HepG2 (cell line): ENCODE data around the gene C19orf18. TPM values are rescaled to one million over a fixed set of nuclear protein-coding genes. Genes with fewer than 3 reads are reported as not detected.
"Not testable (repeated sequence)": the region's sequence is repeated elsewhere in the genome, so short reads cannot be mapped to it uniquely, and the experiment has no call there.

Experiments used
- GABPB1 ChIP-seq: IDR thresholded peaks from 2 replicates; pipeline ENCODE4 v1.6.1; 2016; ENCODE audit warnings: mild to moderate bottlenecking, missing genetic modification reagents, moderate library complexity, missing compliant biosample characterization
- HES4 ChIP-seq: sonication (generic); formaldehyde crosslinking; IDR thresholded peaks from 2 replicates; pipeline ENCODE4 v1.9.0; 2021; ENCODE audit warnings: mild to moderate bottlenecking, missing genetic modification reagents, borderline replicate concordance
- KMT2B ChIP-seq: IDR thresholded peaks from 2 replicates; pipeline ENCODE4 v1.6.1; 2016; ENCODE audit warnings: missing genetic modification reagents, missing compliant biosample characterization
- MLX ChIP-seq: IDR thresholded peaks from 2 replicates; pipeline ENCODE4 v1.6.1; 2016
- NONO ChIP-seq, 2 experiments: fragments of 450-650 bp in 1 of 2; sonication (generic) in 1 of 2; formaldehyde crosslinking in 1 of 2; IDR thresholded peaks in 1 of 2; conservative IDR thresholded peaks in 1 of 2; 2 replicates each; pipeline versions ENCODE4 v1.6.1 to v1.8.0; 2017 to 2022; ENCODE audit warnings: mild to moderate bottlenecking in 1 of 2, missing genetic modification reagents in 1 of 2, moderate library complexity in 1 of 2
- NRL ChIP-seq: sonication (generic); formaldehyde crosslinking; IDR thresholded peaks from 2 replicates; pipeline ENCODE4 v1.5.0; 2020; ENCODE audit warnings: missing genetic modification reagents, mild to moderate bottlenecking, moderate library complexity, borderline replicate concordance
- TAF1 ChIP-seq: sonication (generic); formaldehyde crosslinking; IDR thresholded peaks from 2 replicates; pipeline ENCODE4 v1.4.0; 2020; ENCODE audit warnings: missing genetic modification reagents
- THRA ChIP-seq: sonication (generic); formaldehyde crosslinking; IDR thresholded peaks from 2 replicates; pipeline ENCODE4 v1.4.0; 2020; ENCODE audit warnings: missing genetic modification reagents, borderline replicate concordance
- ZFY ChIP-seq: sonication (generic); formaldehyde crosslinking; IDR thresholded peaks from 2 replicates; pipeline ENCODE4 v1.4.0; 2020; ENCODE audit warnings: missing genetic modification reagents
- ZNF224 ChIP-seq: sonication (generic); formaldehyde crosslinking; IDR thresholded peaks from 2 replicates; pipeline ENCODE4 v1.5.0; 2020; ENCODE audit warnings: mild to moderate bottlenecking, missing genetic modification reagents
- ZNF331 ChIP-seq: sonication (generic); formaldehyde crosslinking; IDR thresholded peaks from 2 replicates; pipeline ENCODE4 v1.4.0; 2020; ENCODE audit warnings: missing genetic modification reagents
- ZNF639 ChIP-seq: conservative IDR thresholded peaks from 2 replicates; pipeline ENCODE4 v1.6.1; 2018; ENCODE audit warnings: missing genetic modification reagents
- ZNF687 ChIP-seq: sonication (generic); formaldehyde crosslinking; IDR thresholded peaks from 2 replicates; pipeline ENCODE4 v1.5.1; 2020; ENCODE audit warnings: mild to moderate bottlenecking, missing genetic modification reagents, moderate library complexity
- ZSCAN22 ChIP-seq: sonication (generic); formaldehyde crosslinking; IDR thresholded peaks from 2 replicates; pipeline ENCODE4 v1.4.0; 2020; ENCODE audit warnings: mild to moderate bottlenecking, missing genetic modification reagents
- polyA plus RNA-seq, 8 experiments: library from polyadenylated mRNA; depleted of rRNA in 3 of 8; stranded (reverse) in 7 of 8; unstranded in 1 of 8; fragments of >200 nt; fragmentation: Illumina TruSeq in 4 of 8; extraction: Trizol in 4 of 8; gene quantifications; 2 replicates each; pipeline versions ENCODE4 v1.2.1 to v1.2.3, GENCODE V29; 2011 to 2016; ENCODE audit warnings: low read depth in 4 of 8, missing spikeins in 1 of 8, mixed read lengths in 1 of 8; ENCODE audit not compliant: insufficient read depth in 1 of 8
- total RNA-seq, 5 experiments: library from RNA; depleted of rRNA; stranded (reverse); fragments of >200 nt; fragmentation: Illumina TruSeq; extraction: Trizol; gene quantifications; 2 replicates each; pipeline ENCODE4 v1.2.3, GENCODE V29; 2016; ENCODE audit warnings: low read depth in 1 of 5
- TF ChIP-seq, protein P1 (sequence below): sonication (generic); formaldehyde crosslinking; IDR thresholded peaks from 2 replicates; pipeline ENCODE4 v1.4.0; 2020; ENCODE audit warnings: missing genetic modification reagents
- TF ChIP-seq, protein P2 (sequence below): IDR thresholded peaks from 2 replicates; pipeline ENCODE4 v1.6.1; 2016

Gene C19orf18
- total and polyA plus RNA-seq, 2 of the 13 experiments (the other 11 are each of a cell fraction or from before 2014, with no cell fraction given), result 0.38 to 0.55 TPM

- TF ChIP-seq ZNF687, result peak; percentile 66
- peak; percentile 58; the same call in 1 of the 2 replicates for TF ChIP-seq ZFY
- 0 out of 2 replicates have a peak, but pooled peaks have one; percentile 7 for TF ChIP-seq HES4
- TF ChIP-seq ZNF331 (CRISPR knock-in tag), result peak; percentile 63; the same call in 1 of the 2 replicates
- TF ChIP-seq THRA (CRISPR knock-in tag), result peak; percentile 17; the same call in 1 of the 2 replicates
- TF ChIP-seq GABPB1 (CRISPR knock-in tag), result peak; percentile 95
- TF ChIP-seq NRL (CRISPR knock-in tag), result peak; percentile 57; the same call in 1 of the 2 replicates
- TF ChIP-seq, protein P1, sequence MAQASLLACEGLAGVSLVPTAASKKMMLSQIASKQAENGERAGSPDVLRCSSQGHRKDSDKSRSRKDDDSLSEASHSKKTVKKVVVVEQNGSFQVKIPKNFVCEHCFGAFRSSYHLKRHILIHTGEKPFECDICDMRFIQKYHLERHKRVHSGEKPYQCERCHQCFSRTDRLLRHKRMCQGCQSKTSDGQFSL (CRISPR knock-in tag), result peak; percentile 92
- peak; percentile 100 for TF ChIP-seq ZSCAN22
- 0 out of 2 replicates have a peak, but pooled peaks have one; percentile 21 for TF ChIP-seq ZNF224 (CRISPR knock-in tag)
- TF ChIP-seq ZNF639 (CRISPR knock-in tag), result peak; percentile 63; the same call in 1 of the 2 replicates
- TF ChIP-seq KMT2B (CRISPR knock-in tag), result peak; percentile 87
- TF ChIP-seq, protein P2, sequence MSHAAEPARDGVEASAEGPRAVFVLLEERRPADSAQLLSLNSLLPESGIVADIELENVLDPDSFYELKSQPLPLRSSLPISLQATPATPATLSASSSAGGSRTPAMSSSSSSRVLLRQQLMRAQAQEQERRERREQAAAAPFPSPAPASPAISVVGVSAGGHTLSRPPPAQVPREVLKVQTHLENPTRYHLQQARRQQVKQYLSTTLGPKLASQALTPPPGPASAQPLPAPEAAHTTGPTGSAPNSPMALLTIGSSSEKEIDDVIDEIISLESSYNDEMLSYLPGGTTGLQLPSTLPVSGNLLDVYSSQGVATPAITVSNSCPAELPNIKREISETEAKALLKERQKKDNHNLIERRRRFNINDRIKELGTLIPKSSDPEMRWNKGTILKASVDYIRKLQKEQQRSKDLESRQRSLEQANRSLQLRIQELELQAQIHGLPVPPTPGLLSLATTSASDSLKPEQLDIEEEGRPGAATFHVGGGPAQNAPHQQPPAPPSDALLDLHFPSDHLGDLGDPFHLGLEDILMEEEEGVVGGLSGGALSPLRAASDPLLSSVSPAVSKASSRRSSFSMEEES (CRISPR knock-in tag), result peak; percentile 64; the same call in 1 of the 2 replicates
- TF ChIP-seq NONO (IDR thresholded peaks at IDR 0.05), result not testable (repeated sequence)
- TF ChIP-seq NONO (CRISPR knock-in tag; conservative IDR thresholded peaks at IDR 0.05), result peak; percentile 58; the same call in 1 of the 2 replicates
- peak; percentile 64; the same call in 1 of the 2 replicates for TF ChIP-seq MLX (CRISPR knock-in tag)
- peak; percentile 65 for TF ChIP-seq TAF1
These were observed 58.0 kb downstream of the C19orf18 start, which contains the start of gene ZNF417 (continued) for GRCh38 chr19:57916168-57916995.
